ENCODE data around the gene IL33. TPM values are rescaled to one million over a fixed set of nuclear protein-coding genes. Genes with fewer than 3 reads are reported as not detected.

The IL33 gene
- total and polyA plus RNA-seq, 2 donors (not counting 1 experiment from before 2014, with no cell fraction given) = 1.3 to 2.0 TPM

GRCh38 chr9:6239048-6239461 lies 23.4 kb downstream of the IL33 start:
- no peaks in the 10 kb centered on the region for H3K36me3 ChIP-seq (ENCODE audit: control insufficient read depth, insufficient read depth, low read length)
- H3K4me2 ChIP-seq (ENCODE audit: extremely low read depth, insufficient read depth, low read length) = no peak overlapping the region
- H4K20me1 ChIP-seq (ENCODE audit: control insufficient read depth, extremely low read depth, insufficient read depth, low read length) = no peaks in the 10 kb centered on the region
- no peaks in the 10 kb centered on the region for H3K9me3 ChIP-seq (ENCODE audit: control insufficient read depth, insufficient read depth, low read depth, low read length)
- DNase-seq (ENCODE audit: low read depth in 2 of 2) = peak in 1 of 2 donors; percentile 17
- H3K4me1 ChIP-seq (ENCODE audit: control insufficient read depth, extremely low read depth, insufficient read depth, low read length) = no peaks in the 10 kb centered on the region
- H3K9ac ChIP-seq (ENCODE audit: insufficient read depth, low read length) = no peak overlapping the region
- TF ChIP-seq CTCF (conservative IDR thresholded peaks at IDR 0.05 in 1 of 2, IDR thresholded peaks at IDR 0.05 in 1 of 2; ENCODE audit: low read depth in 1 of 2, low read length in 2 of 2) = no peak
- no peak for TF ChIP-seq EZH2 (IDR thresholded peaks at IDR 0.05; ENCODE audit: low read length, missing control alignments)
- no peak overlapping the region for H3K4me3 ChIP-seq (replicated peaks in 1 of 4; ENCODE audit: control extremely low read depth in 1 of 4, insufficient read depth in 1 of 4, low read depth in 3 of 4, low read length in 4 of 4)
- no peaks in the 10 kb centered on the region for H3K79me2 ChIP-seq (ENCODE audit: control insufficient read depth, insufficient read depth, low read length)
- H3K27ac ChIP-seq (ENCODE audit: insufficient read depth, low read length) = no peak overlapping the region
- no peaks in the 10 kb centered on the region for H3K27me3 ChIP-seq (ENCODE audit: control insufficient read depth, insufficient read depth, low read length)
- no peak overlapping the region for H2AFZ ChIP-seq (ENCODE audit: low read length)

GRCh38 chr9:6239694-6240093 lies 24.1 kb downstream of the IL33 start:
- Histone ChIP-seq H3K27ac (ENCODE audit: insufficient read depth, low read length) (no peak overlapping the region), H3K27me3 (ENCODE audit: control insufficient read depth, insufficient read depth, low read length) (no peaks in the 10 kb centered on the region), H2AFZ (ENCODE audit: low read length) (no peak overlapping the region), H3K4me3 (replicated peaks in 1 of 4; ENCODE audit: control extremely low read depth in 1 of 4, insufficient read depth in 1 of 4, low read depth in 3 of 4, low read length in 4 of 4) (no peak overlapping the region), H3K36me3 (ENCODE audit: control insufficient read depth, insufficient read depth, low read length) (no peaks in the 10 kb centered on the region), H3K9me3 (ENCODE audit: control insufficient read depth, insufficient read depth, low read depth, low read length) (no peaks in the 10 kb centered on the region), H3K79me2 (ENCODE audit: control insufficient read depth, insufficient read depth, low read length) (no peaks in the 10 kb centered on the region), H4K20me1 (ENCODE audit: control insufficient read depth, extremely low read depth, insufficient read depth, low read length) (no peaks in the 10 kb centered on the region), H3K9ac (ENCODE audit: insufficient read depth, low read length) (no peak overlapping the region), H3K4me1 (ENCODE audit: control insufficient read depth, extremely low read depth, insufficient read depth, low read length) (no peaks in the 10 kb centered on the region), H3K4me2 (ENCODE audit: extremely low read depth, insufficient read depth, low read length) (no peak overlapping the region)
- TF ChIP-seq EZH2 (IDR thresholded peaks at IDR 0.05; ENCODE audit: low read length, missing control alignments) (no peak), CTCF (conservative IDR thresholded peaks at IDR 0.05 in 1 of 2, IDR thresholded peaks at IDR 0.05 in 1 of 2; ENCODE audit: low read depth in 1 of 2, low read length in 2 of 2) (no peak)
- peak in 1 of 2 donors; percentile 12 for DNase-seq (ENCODE audit: low read depth in 2 of 2)

- Histone ChIP-seq H2AFZ (ENCODE audit: low read length) (no peak overlapping the region), H3K27ac (ENCODE audit: insufficient read depth, low read length) (no peak overlapping the region), H3K79me2 (ENCODE audit: control insufficient read depth, insufficient read depth, low read length) (no peaks in the 10 kb centered on the region), H3K4me2 (ENCODE audit: extremely low read depth, insufficient read depth, low read length) (no peak overlapping the region), H3K9me3 (ENCODE audit: control insufficient read depth, insufficient read depth, low read depth, low read length) (no peaks in the 10 kb centered on the region), H3K4me1 (ENCODE audit: control insufficient read depth, extremely low read depth, insufficient read depth, low read length) (no peaks in the 10 kb centered on the region), H3K4me3 (replicated peaks in 1 of 4; ENCODE audit: control extremely low read depth in 1 of 4, insufficient read depth in 1 of 4, low read depth in 3 of 4, low read length in 4 of 4) (no peak overlapping the region), H3K9ac (ENCODE audit: insufficient read depth, low read length) (no peak overlapping the region), H3K36me3 (ENCODE audit: control insufficient read depth, insufficient read depth, low read length) (no peaks in the 10 kb centered on the region), H3K27me3 (ENCODE audit: control insufficient read depth, insufficient read depth, low read length) (no peaks in the 10 kb centered on the region), H4K20me1 (ENCODE audit: control insufficient read depth, extremely low read depth, insufficient read depth, low read length) (no peaks in the 10 kb centered on the region)
- DNase-seq (ENCODE audit: low read depth in 2 of 2) = peak in 1 of 2 donors; percentile 70
- no peak for TF ChIP-seq CTCF (conservative IDR thresholded peaks at IDR 0.05 in 1 of 2, IDR thresholded peaks at IDR 0.05 in 1 of 2; ENCODE audit: low read depth in 1 of 2, low read length in 2 of 2)
- TF ChIP-seq EZH2 (IDR thresholded peaks at IDR 0.05; ENCODE audit: low read length, missing control alignments) = no peak
Observed at GRCh38 chr9:6243746-6244145, 28.1 kb downstream of the IL33 start.

All from fibroblast of lung (primary cell).